Activated naive CD4-positive, alpha-beta T cell treated with anti-CD3 and anti-CD28 coated beads, Interleukin-2, amount 50 U/mL, for 72 hours (primary cell): ENCODE data around the gene COMP. TPM values are rescaled to one million over a fixed set of nuclear protein-coding genes. Genes with fewer than 3 reads are reported as not detected.

Experiments
- ATAC-seq, 2 donors: fragments of 150-1000 bp; cut with Tn5 transposase; 2 replicates each; pipeline ENCODE4 v1.10.0; 2021; ENCODE audit warnings: mild to moderate bottlenecking in 2 of 2, moderate library complexity in 2 of 2
- DNase-seq, 2 donors: peaks; one replicate each; pipeline ENCODE4 v3.0.0; 2021 to 2022; ENCODE audit warnings: low spot score in 2 of 2
- H3K27ac Mint-ChIP-seq, 2 donors: one replicate each; pipeline ENCODE4 v1.8.0; 2022; ENCODE audit warnings: mild to moderate bottlenecking in 2 of 2, mixed read lengths in 2 of 2
- H3K36me3 Mint-ChIP-seq, 2 donors: one replicate each; pipeline ENCODE4 v1.8.0; 2022; ENCODE audit warnings: mixed read lengths in 2 of 2
- H3K9me3 Mint-ChIP-seq, 2 donors: one replicate each; pipeline ENCODE4 v1.8.0; 2022; ENCODE audit warnings: mixed read lengths in 2 of 2
- total RNA-seq, 2 donors: library from RNA; stranded (reverse); gene quantifications; one replicate each; pipeline ENCODE4 v1.2.3, GENCODE V29; 2022

The COMP gene
- total RNA-seq, 2 donors from 2014 or later, result not detected

GRCh38 chr19:18792661-18793060 is 1.6 kb upstream of the COMP start:
- no peak for DNase-seq
- no peak for ATAC-seq
- Mint-ChIP-seq H3K9me3 (no peaks in the 10 kb centered on the region), H3K36me3 (peaks cover 4 to 6% of the 10 kb centered on the region in 2 donors), H3K27ac (no peak overlapping the region)

GRCh38 chr19:18791315-18791678 is 192 bp upstream of the COMP start:
- Mint-ChIP-seq H3K9me3 (no peaks in the 10 kb centered on the region), H3K36me3 (peaks cover 6 to 10% of the 10 kb centered on the region in 2 donors), H3K27ac (no peak overlapping the region)
- ATAC-seq, result no peak
- DNase-seq, result no peak

- Mint-ChIP-seq H3K27ac (peak overlapping the region in 1 of 2 donors; percentile 5), H3K9me3 (no peaks in the 10 kb centered on the region), H3K36me3 (peaks cover 6 to 10% of the 10 kb centered on the region in 2 donors)
- DNase-seq, result no peak
- ATAC-seq, result peak in 1 of 2 donors; percentile 21
Observed at GRCh38 chr19:18789883-18790565, 1.1 kb downstream of the COMP start.

GRCh38 chr19:18789422-18789869 is 1.7 kb downstream of the COMP start:
- peaks cover 6 to 10% of the 10 kb centered on the region in 2 donors for H3K36me3 Mint-ChIP-seq
- H3K9me3 Mint-ChIP-seq, result no peaks in the 10 kb centered on the region
- H3K27ac Mint-ChIP-seq, result no peak overlapping the region
- DNase-seq (no peak), ATAC-seq (no peak)

GRCh38 chr19:18788529-18789421 is 2.3 kb downstream of the COMP start:
- no peak overlapping the region for H3K27ac Mint-ChIP-seq
- no peak for ATAC-seq

GRCh38 chr19:18785179-18786124 is 5.7 kb downstream of the COMP start:
- Mint-ChIP-seq H3K27ac (no peak overlapping the region), H3K36me3 (peaks cover 5 to 10% of the 10 kb centered on the region in 2 donors), H3K9me3 (no peaks in the 10 kb centered on the region)
- DNase-seq (peak in 1 of 2 donors; percentile 74), ATAC-seq (peak; percentile 66 to 86)

More at GRCh38 chr19:18788529-18789421, 2.3 kb downstream of the COMP start:
- Mint-ChIP-seq H3K36me3 (peaks cover 6 to 10% of the 10 kb centered on the region in 2 donors), H3K9me3 (no peaks in the 10 kb centered on the region)
- DNase-seq, result no peak

- no peak for ATAC-seq
- no peaks in the 10 kb centered on the region for H3K9me3 Mint-ChIP-seq
- no peak for DNase-seq
- H3K36me3 Mint-ChIP-seq, result peaks cover 0 to 10% of the 10 kb centered on the region in 2 donors
- H3K27ac Mint-ChIP-seq, result no peak overlapping the region
Observed at GRCh38 chr19:18784786-18785120, 6.4 kb downstream of the COMP start.

- H3K9me3 Mint-ChIP-seq, result no peaks in the 10 kb centered on the region
- no peak for DNase-seq
- no peak for ATAC-seq
- H3K27ac Mint-ChIP-seq, result no peak overlapping the region
- H3K36me3 Mint-ChIP-seq, result peaks cover 0 to 10% of the 10 kb centered on the region in 2 donors
Observed at GRCh38 chr19:18783958-18784785, 6.9 kb downstream of the COMP start.

- ATAC-seq (no peak), DNase-seq (no peak)
- H3K9me3 Mint-ChIP-seq, result no peaks in the 10 kb centered on the region
- H3K36me3 Mint-ChIP-seq, result peaks cover 0 to 7% of the 10 kb centered on the region in 2 donors
- no peak overlapping the region for H3K27ac Mint-ChIP-seq
Observed at GRCh38 chr19:18782559-18783225, 8.4 kb downstream of the COMP start.

- no peak for ATAC-seq
- no peak overlapping the region for H3K27ac Mint-ChIP-seq
- DNase-seq, result no peak
- H3K9me3 Mint-ChIP-seq, result no peaks in the 10 kb centered on the region
- no peaks in the 10 kb centered on the region for H3K36me3 Mint-ChIP-seq
Observed at GRCh38 chr19:18781885-18782527, 9.1 kb downstream of the COMP start.

- no peaks in the 10 kb centered on the region for H3K36me3 Mint-ChIP-seq
Observed at GRCh38 chr19:18781047-18781600, 10.0 kb downstream of the COMP start.

GRCh38 chr19:18780631-18781030 is 10.5 kb downstream of the COMP start:
- no peak for ATAC-seq
- H3K9me3 Mint-ChIP-seq, result no peaks in the 10 kb centered on the region
- H3K36me3 Mint-ChIP-seq, result no peaks in the 10 kb centered on the region
- no peak for DNase-seq
- H3K27ac Mint-ChIP-seq, result no peak overlapping the region

More at GRCh38 chr19:18781047-18781600, 10.0 kb downstream of the COMP start:
- Mint-ChIP-seq H3K9me3 (no peaks in the 10 kb centered on the region), H3K27ac (no peak overlapping the region)
- ATAC-seq, result no peak
- DNase-seq, result no peak

- no peak for DNase-seq
- no peak for ATAC-seq
- Mint-ChIP-seq H3K9me3 (no peaks in the 10 kb centered on the region), H3K27ac (no peak overlapping the region), H3K36me3 (no peaks in the 10 kb centered on the region)
Observed at GRCh38 chr19:18780081-18780480, 11.0 kb downstream of the COMP start.

GRCh38 chr19:18778826-18779495 is 12.1 kb downstream of the COMP start:
- ATAC-seq (no peak), DNase-seq (no peak)
- Mint-ChIP-seq H3K36me3 (no peaks in the 10 kb centered on the region), H3K27ac (peak overlapping the region in 1 of 2 donors; percentile 12), H3K9me3 (no peaks in the 10 kb centered on the region)
